Mesendoderm (in vitro differentiated cells): Measurements from ENCODE around the gene ERCC1. TPM values are rescaled to one million over a fixed set of nuclear protein-coding genes. Genes with fewer than 3 reads are reported as not detected.

ENCODE experiments used
- DNase-seq: peaks from one replicate; pipeline ENCODE4 v3.0.0; 2013
- H2AK5ac ChIP-seq: 2 replicates; pipeline ENCODE4 v1.6.1; 2013; ENCODE audit warnings: low read length, inconsistent platforms
- H2BK120ac ChIP-seq: 2 replicates; pipeline ENCODE4 v1.6.1; 2013; ENCODE audit warnings: low read depth, mild to moderate bottlenecking, low read length, moderate library complexity, mixed read lengths
- H2BK15ac ChIP-seq: replicated peaks from 2 replicates; pipeline ENCODE4 v1.6.1; 2013; ENCODE audit warnings: low read depth, mild to moderate bottlenecking, moderate library complexity
- H2BK5ac ChIP-seq: 2 replicates; pipeline ENCODE4 v1.6.1; 2013; ENCODE audit warnings: low read length, inconsistent platforms
- H3K18ac ChIP-seq: 2 replicates; pipeline ENCODE4 v1.6.1; 2013; ENCODE audit warnings: mild to moderate bottlenecking, low read length, mixed read lengths
- H3K23ac ChIP-seq: one replicate; pipeline ENCODE4 v1.6.1; 2013; ENCODE audit warnings: low read length
- H3K27ac ChIP-seq: 2 replicates; pipeline ENCODE4 v1.5.1; 2013; ENCODE audit warnings: low read depth, mild to moderate bottlenecking, inconsistent platforms, low read length, moderate library complexity
- H3K27me3 ChIP-seq: 2 replicates; pipeline ENCODE4 v1.6.1; 2013; ENCODE audit warnings: low read length, control low read depth, mild to moderate bottlenecking, inconsistent platforms; ENCODE audit not compliant: insufficient read depth, poor library complexity
- H3K36me3 ChIP-seq: 2 replicates; pipeline ENCODE4 v1.6.1; 2013; ENCODE audit warnings: low read length, inconsistent platforms; ENCODE audit not compliant: control insufficient read depth, insufficient read depth
- H3K4ac ChIP-seq: one replicate; pipeline ENCODE4 v1.6.1; 2013; ENCODE audit warnings: low read depth, mild to moderate bottlenecking, low read length, moderate library complexity
- H3K4me1 ChIP-seq: 2 replicates; pipeline ENCODE4 v1.6.1; 2013; ENCODE audit warnings: low read depth, low read length, inconsistent platforms; ENCODE audit not compliant: control insufficient read depth
- H3K4me2 ChIP-seq: 2 replicates; pipeline ENCODE4 v1.6.1; 2013; ENCODE audit warnings: low read length
- H3K4me3 ChIP-seq: 2 replicates; pipeline ENCODE4 v1.5.1; 2013; ENCODE audit warnings: mild to moderate bottlenecking, low read length
- H3K56ac ChIP-seq: one replicate; pipeline ENCODE4 v1.6.1; 2013; ENCODE audit warnings: low read length
- H3K79me1 ChIP-seq: 2 replicates; pipeline ENCODE4 v1.6.1; 2013; ENCODE audit warnings: low read length, inconsistent platforms
- H3K79me2 ChIP-seq: 2 replicates; pipeline ENCODE4 v1.6.1; 2013; ENCODE audit warnings: mild to moderate bottlenecking, low read length; ENCODE audit not compliant: control insufficient read depth, insufficient read depth
- H3K9ac ChIP-seq: 2 replicates; pipeline ENCODE4 v1.6.1; 2013; ENCODE audit warnings: low read length, inconsistent platforms
- H4K5ac ChIP-seq: one replicate; pipeline ENCODE4 v1.6.1; 2013; ENCODE audit warnings: low read length
- H4K8ac ChIP-seq: one replicate; pipeline ENCODE4 v1.6.1; 2013; ENCODE audit warnings: low read depth, mild to moderate bottlenecking, control low read depth, low read length, moderate library complexity
- WGBS: extraction: QIAGEN DNeasy Blood & Tissue Kit; methylation state at CpG from one replicate; pipeline ENCODE4 v1.1.7; 2013; ENCODE audit warnings: low lambda C conversion rate, missing lambda C conversion rate; ENCODE audit not compliant: insufficient coverage; ENCODE audit errors: extremely low coverage; 5-methylcytosine and 5-hydroxymethylcytosine counted together
- small RNA-seq: library from polyadenylated mRNA; stranded (forward); fragments of <200 nt; extraction: miRNeasy Mini kit (QIAGEN cat#:217004); gene quantifications from one replicate; pipeline ENCODE3, GENCODE V24; 2013; ENCODE audit not compliant: insufficient read depth

Gene ERCC1

GRCh38 chr19:45358213-45358792, 65.4 kb downstream of the ERCC1 start:
- H3K4ac ChIP-seq = no peak overlapping the region
- no peak overlapping the region for H2BK120ac ChIP-seq
- no peak overlapping the region for H4K5ac ChIP-seq
- H3K56ac ChIP-seq = no peak overlapping the region
- peaks cover 22% of the 10 kb centered on the region for H3K36me3 ChIP-seq
- H2BK15ac ChIP-seq = no peak overlapping the region
- H3K27me3 ChIP-seq = no peaks in the 10 kb centered on the region
- WGBS = no CpG with 5 or more reads among the region's 12 CpGs
- no peak overlapping the region for H3K23ac ChIP-seq
- H3K27ac ChIP-seq = no peak overlapping the region
- H3K4me1 ChIP-seq = no peaks in the 10 kb centered on the region
- H3K79me2 ChIP-seq = no peaks in the 10 kb centered on the region
- H3K4me2 ChIP-seq = no peak overlapping the region
- H4K8ac ChIP-seq = no peak overlapping the region
- no peak overlapping the region for H2AK5ac ChIP-seq
- H3K79me1 ChIP-seq = peaks cover 1% of the 10 kb centered on the region
- no peak overlapping the region for H3K18ac ChIP-seq
- no peak overlapping the region for H3K4me3 ChIP-seq
- H2BK5ac ChIP-seq = no peak overlapping the region
- no peak overlapping the region for H3K9ac ChIP-seq
- no peak for DNase-seq

- Histone ChIP-seq H4K5ac (no peak overlapping the region), H3K4ac (no peak overlapping the region), H2BK15ac (no peak overlapping the region), H3K36me3 (peaks cover 22% of the 10 kb centered on the region), H3K4me3 (no peak overlapping the region), H3K27me3 (no peaks in the 10 kb centered on the region), H3K23ac (no peak overlapping the region), H3K4me2 (no peak overlapping the region), H2BK120ac (no peak overlapping the region), H3K27ac (no peak overlapping the region), H2AK5ac (no peak overlapping the region), H3K18ac (no peak overlapping the region), H4K8ac (no peak overlapping the region), H3K79me2 (no peaks in the 10 kb centered on the region), H3K79me1 (peaks cover 1% of the 10 kb centered on the region), H2BK5ac (no peak overlapping the region), H3K9ac (no peak overlapping the region), H3K56ac (no peak overlapping the region), H3K4me1 (no peaks in the 10 kb centered on the region)
- WGBS = no CpG with 5 or more reads among the region's 11 CpGs
- DNase-seq = no peak
Measured at GRCh38 chr19:45357445-45357783, 66.3 kb downstream of the ERCC1 start.

Small RNA genes within 50 kb of the gene (small RNA-seq; reads per million reads assigned to genes)
- gene MIR6088 = not detected
